ENCODE data around the gene WTAP.
A peak's percentile ranks its signal among the peaks of the same experiment; 100 is the strongest.
"Not testable (repeated sequence)": the region's sequence is repeated elsewhere in the genome, so short reads cannot be mapped to it uniquely, and the experiment has no call there.

Gene WTAP

GRCh38 chr6:159762681-159763293 lies 35.5 kb downstream of the WTAP start:
- peak; percentile 17 for DNase-seq (ENCODE audit: low spot score)

GRCh38 chr6:159766906-159767305 lies 39.6 kb downstream of the WTAP start:
- no peak for DNase-seq (ENCODE audit: low spot score)

GRCh38 chr6:159769470-159769869 lies 42.2 kb downstream of the WTAP start:
- DNase-seq (ENCODE audit: low spot score), result no peak

GRCh38 chr6:159772196-159772595 lies 44.9 kb downstream of the WTAP start:
- no peak for DNase-seq (ENCODE audit: low spot score)

GRCh38 chr6:159777240-159777904 lies 50.1 kb downstream of the WTAP start:
- no peak for DNase-seq (ENCODE audit: low spot score)

GRCh38 chr6:159778131-159778530 lies 50.8 kb downstream of the WTAP start:
- no peak for DNase-seq (ENCODE audit: low spot score)

- no peak for DNase-seq (ENCODE audit: low spot score)
These were observed 51.3 kb downstream of the WTAP start for GRCh38 chr6:159778542-159779103.

- DNase-seq (ENCODE audit: low spot score), result no peak
These were observed 61.0 kb downstream of the WTAP start for GRCh38 chr6:159788276-159788675.

GRCh38 chr6:159788753-159789376 lies 61.6 kb downstream of the WTAP start:
- no peak for DNase-seq (ENCODE audit: low spot score)

- DNase-seq (ENCODE audit: low spot score), result peak; percentile 99
These were observed 62.3 kb downstream of the WTAP start, which contains the start of gene TCP1 for GRCh38 chr6:159789377-159790148. Gene TCP1 (minus strand): TSS chr6:159789602. CDS start chr6:159789468, 134 bp downstream.

- DNase-seq (ENCODE audit: low spot score), result peak; percentile 89
These were observed 63.0 kb downstream of the WTAP start, which contains the start of gene MRPL18 for GRCh38 chr6:159790149-159790955. Gene MRPL18 (plus strand): TSS chr6:159790467. CDS start chr6:159790588, 121 bp downstream.

GRCh38 chr6:159790956-159791598 lies 63.8 kb downstream of the WTAP start:
- DNase-seq (ENCODE audit: low spot score), result peak; percentile 4

GRCh38 chr6:159794976-159795375 lies 67.7 kb downstream of the WTAP start:
- not testable (repeated sequence) for DNase-seq (ENCODE audit: low spot score)

GRCh38 chr6:159797554-159797953 lies 70.2 kb downstream of the WTAP start:
- no peak for DNase-seq (ENCODE audit: low spot score)

- DNase-seq (ENCODE audit: low spot score), result no peak
These were observed 73.0 kb downstream of the WTAP start, which contains the start of gene PNLDC1 for GRCh38 chr6:159800141-159800865. Gene PNLDC1 (plus strand): TSS chr6:159800276. CDS start chr6:159800308, 32 bp downstream.

GRCh38 chr6:159801935-159802334 lies 74.6 kb downstream of the WTAP start:
- no peak for DNase-seq (ENCODE audit: low spot score)

- DNase-seq (ENCODE audit: low spot score), result no peak
These were observed 77.2 kb downstream of the WTAP start for GRCh38 chr6:159804504-159804903.

GRCh38 chr6:159805440-159806020 lies 78.2 kb downstream of the WTAP start:
- no peak for DNase-seq (ENCODE audit: low spot score)
